Measurements from ENCODE around the gene CDH6.

CDH6 gene

DNA sequence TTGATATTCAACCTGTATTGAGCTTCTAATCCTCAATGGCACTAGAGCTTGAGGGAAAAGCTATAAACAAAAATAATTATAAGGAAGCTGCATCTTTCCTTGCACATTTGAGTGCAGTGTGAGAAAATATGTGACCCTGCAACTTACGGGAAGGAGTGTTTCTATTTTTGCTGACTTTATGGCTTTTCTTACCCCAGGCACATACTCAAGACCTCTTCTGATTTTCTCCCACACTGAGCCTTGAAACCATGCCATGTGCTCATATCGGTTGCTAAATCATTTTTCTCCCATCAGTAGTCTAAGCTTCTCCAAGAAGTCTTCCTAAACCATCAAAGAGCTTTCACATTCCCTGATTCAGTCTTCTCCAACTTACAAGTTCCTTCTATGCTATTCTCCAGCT is 91.5 kb downstream of the CDH6 start:
- no peak overlapping the region for H3K18ac ChIP-seq (ENCODE audit: low read length)
- no peaks in the 10 kb centered on the region for H3K4me1 ChIP-seq (ENCODE audit: control insufficient read depth, low read depth, low read length)
- no peak overlapping the region for H3K4ac ChIP-seq (ENCODE audit: low read depth, low read length)
- no peak overlapping the region for H3K4me2 ChIP-seq (ENCODE audit: low read length)
- no peak overlapping the region for H3K4me3 ChIP-seq (ENCODE audit: low read length)
- no peak overlapping the region for H4K8ac ChIP-seq (ENCODE audit: low read depth, low read length)
- H2BK15ac ChIP-seq (replicated peaks; ENCODE audit: low read depth), result no peak overlapping the region
- no peaks in the 10 kb centered on the region for H3K79me2 ChIP-seq (ENCODE audit: control insufficient read depth, insufficient read depth, low read length)
- H3K9ac ChIP-seq (ENCODE audit: low read length), result no peak overlapping the region
- DNase-seq, result no peak
- no peak overlapping the region for H2BK120ac ChIP-seq (ENCODE audit: low read depth, low read length)
- no peaks in the 10 kb centered on the region for H3K79me1 ChIP-seq (ENCODE audit: low read length)
- H3K27me3 ChIP-seq (ENCODE audit: insufficient read depth, low read length, poor library complexity), result no peaks in the 10 kb centered on the region
- H3K36me3 ChIP-seq (ENCODE audit: control insufficient read depth, insufficient read depth, low read length), result no peaks in the 10 kb centered on the region
- H3K23ac ChIP-seq (ENCODE audit: low read length), result no peak overlapping the region
- no peak overlapping the region for H2BK5ac ChIP-seq (ENCODE audit: low read length)
- no peak overlapping the region for H2AK5ac ChIP-seq (ENCODE audit: low read length)
- H3K27ac ChIP-seq (ENCODE audit: low read depth, low read length), result no peak overlapping the region
- no peak overlapping the region for H4K5ac ChIP-seq (ENCODE audit: low read length)
- WGBS (ENCODE audit: extremely low coverage, insufficient coverage, low lambda C conversion rate), result no CpG with 5 or more reads among the region's 2 CpGs
- H3K56ac ChIP-seq (ENCODE audit: low read length), result no peak overlapping the region

DNA sequence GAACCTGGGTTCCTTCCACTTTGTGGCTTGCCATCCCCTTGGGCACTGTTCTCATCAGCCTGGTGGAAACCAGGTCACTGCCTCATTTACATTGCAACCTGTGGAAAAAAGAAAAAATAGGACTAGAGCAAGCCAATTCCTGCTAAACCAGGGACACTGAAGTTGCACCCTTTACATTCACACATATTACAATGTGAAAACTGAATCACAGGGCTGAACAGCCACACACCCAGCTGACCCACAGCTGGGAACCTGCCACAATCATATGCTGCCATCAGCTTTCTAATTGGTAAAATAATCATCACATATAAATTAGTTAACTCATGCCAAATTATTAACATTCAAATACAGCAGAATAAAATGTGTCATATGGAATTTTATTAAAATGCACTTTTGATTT is 94.5 kb downstream of the CDH6 start:
- H4K5ac ChIP-seq (ENCODE audit: low read length), result no peak overlapping the region
- H3K27me3 ChIP-seq (ENCODE audit: insufficient read depth, low read length, poor library complexity), result no peaks in the 10 kb centered on the region
- H3K9ac ChIP-seq (ENCODE audit: low read length), result no peak overlapping the region
- no peak for DNase-seq
- no peaks in the 10 kb centered on the region for H3K36me3 ChIP-seq (ENCODE audit: control insufficient read depth, insufficient read depth, low read length)
- no peak overlapping the region for H2BK120ac ChIP-seq (ENCODE audit: low read depth, low read length)
- no peak overlapping the region for H3K56ac ChIP-seq (ENCODE audit: low read length)
- no peak overlapping the region for H3K4me2 ChIP-seq (ENCODE audit: low read length)
- no peak overlapping the region for H2BK5ac ChIP-seq (ENCODE audit: low read length)
- H4K8ac ChIP-seq (ENCODE audit: low read depth, low read length), result no peak overlapping the region
- H3K4me1 ChIP-seq (ENCODE audit: control insufficient read depth, low read depth, low read length), result no peaks in the 10 kb centered on the region
- H3K27ac ChIP-seq (ENCODE audit: low read depth, low read length), result no peak overlapping the region
- no peaks in the 10 kb centered on the region for H3K79me2 ChIP-seq (ENCODE audit: control insufficient read depth, insufficient read depth, low read length)
- no peak overlapping the region for H3K4me3 ChIP-seq (ENCODE audit: low read length)
- no peaks in the 10 kb centered on the region for H3K79me1 ChIP-seq (ENCODE audit: low read length)
- no peak overlapping the region for H2AK5ac ChIP-seq (ENCODE audit: low read length)
- H3K23ac ChIP-seq (ENCODE audit: low read length), result no peak overlapping the region
- no peak overlapping the region for H2BK15ac ChIP-seq (replicated peaks; ENCODE audit: low read depth)
- no peak overlapping the region for H3K4ac ChIP-seq (ENCODE audit: low read depth, low read length)
- H3K18ac ChIP-seq (ENCODE audit: low read length), result no peak overlapping the region

DNA sequence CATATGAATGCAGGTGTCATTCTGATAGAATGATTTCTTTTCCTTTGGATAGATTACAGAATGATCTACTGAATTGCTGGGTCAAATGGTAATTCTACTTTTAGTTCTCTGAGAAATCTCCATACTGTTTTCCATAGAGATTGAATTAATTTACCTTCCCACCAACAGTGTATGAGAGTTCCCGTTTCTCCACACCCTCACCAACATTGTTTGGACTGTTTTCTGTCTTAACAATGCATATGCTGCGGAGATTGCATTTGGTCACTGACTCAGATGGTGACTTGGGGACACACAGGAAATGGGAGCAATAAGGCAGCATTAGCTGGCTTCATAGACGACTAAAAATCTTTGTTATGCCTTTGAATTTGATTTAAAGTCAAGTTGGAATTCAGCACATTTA is 95.9 kb downstream of the CDH6 start:
- H4K5ac ChIP-seq (ENCODE audit: low read length), result no peak overlapping the region
- no peaks in the 10 kb centered on the region for H3K79me1 ChIP-seq (ENCODE audit: low read length)
- no CpG with 5 or more reads among the region's 3 CpGs for WGBS (ENCODE audit: extremely low coverage, insufficient coverage, low lambda C conversion rate)

DNA sequence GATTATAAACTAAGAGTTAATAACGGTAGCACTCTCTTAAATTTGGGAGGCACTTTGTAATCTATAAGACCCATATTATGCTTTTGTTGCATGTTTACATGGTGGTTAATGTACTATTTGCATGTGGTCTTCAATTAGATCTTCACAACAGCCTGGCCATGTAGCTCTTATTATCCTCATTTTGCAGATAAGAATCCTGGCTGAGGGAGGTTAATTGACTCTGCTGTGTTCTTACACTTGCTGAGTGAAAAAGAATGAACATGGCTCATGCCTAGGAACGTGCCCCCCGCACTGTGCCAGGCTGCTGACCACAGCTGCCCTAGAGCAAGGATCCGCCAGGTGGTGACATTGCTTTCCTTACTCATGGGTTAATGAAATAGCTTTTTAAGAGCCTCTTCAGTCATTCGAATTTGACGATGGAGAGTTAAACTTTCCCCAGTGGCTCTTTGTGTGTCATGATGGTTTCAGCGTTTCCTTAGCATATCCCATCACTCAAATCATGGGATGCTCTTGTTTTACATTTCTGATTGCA is 97.9 kb downstream of the CDH6 start:
- Histone ChIP-seq H3K4me1 (ENCODE audit: control insufficient read depth, low read depth, low read length) (no peaks in the 10 kb centered on the region), H3K56ac (ENCODE audit: low read length) (no peak overlapping the region)

More for the DNA sequence above, 95.9 kb downstream of the CDH6 start:
- H3K9ac ChIP-seq (ENCODE audit: low read length), result no peak overlapping the region
- H3K23ac ChIP-seq (ENCODE audit: low read length), result no peak overlapping the region
- no peak overlapping the region for H3K18ac ChIP-seq (ENCODE audit: low read length)
- H2AK5ac ChIP-seq (ENCODE audit: low read length), result no peak overlapping the region
- no peak overlapping the region for H3K56ac ChIP-seq (ENCODE audit: low read length)
- no peaks in the 10 kb centered on the region for H3K36me3 ChIP-seq (ENCODE audit: control insufficient read depth, insufficient read depth, low read length)
- H3K4me1 ChIP-seq (ENCODE audit: control insufficient read depth, low read depth, low read length), result no peaks in the 10 kb centered on the region
- H4K8ac ChIP-seq (ENCODE audit: low read depth, low read length), result no peak overlapping the region
- H3K79me2 ChIP-seq (ENCODE audit: control insufficient read depth, insufficient read depth, low read length), result no peaks in the 10 kb centered on the region
- no peaks in the 10 kb centered on the region for H3K27me3 ChIP-seq (ENCODE audit: insufficient read depth, low read length, poor library complexity)
- no peak overlapping the region for H2BK120ac ChIP-seq (ENCODE audit: low read depth, low read length)
- no peak overlapping the region for H3K4ac ChIP-seq (ENCODE audit: low read depth, low read length)
- H3K4me2 ChIP-seq (ENCODE audit: low read length), result no peak overlapping the region
- H2BK5ac ChIP-seq (ENCODE audit: low read length), result no peak overlapping the region
- H3K4me3 ChIP-seq (ENCODE audit: low read length), result no peak overlapping the region
- DNase-seq, result no peak
- H2BK15ac ChIP-seq (replicated peaks; ENCODE audit: low read depth), result no peak overlapping the region
- H3K27ac ChIP-seq (ENCODE audit: low read depth, low read length), result no peak overlapping the region

DNA sequence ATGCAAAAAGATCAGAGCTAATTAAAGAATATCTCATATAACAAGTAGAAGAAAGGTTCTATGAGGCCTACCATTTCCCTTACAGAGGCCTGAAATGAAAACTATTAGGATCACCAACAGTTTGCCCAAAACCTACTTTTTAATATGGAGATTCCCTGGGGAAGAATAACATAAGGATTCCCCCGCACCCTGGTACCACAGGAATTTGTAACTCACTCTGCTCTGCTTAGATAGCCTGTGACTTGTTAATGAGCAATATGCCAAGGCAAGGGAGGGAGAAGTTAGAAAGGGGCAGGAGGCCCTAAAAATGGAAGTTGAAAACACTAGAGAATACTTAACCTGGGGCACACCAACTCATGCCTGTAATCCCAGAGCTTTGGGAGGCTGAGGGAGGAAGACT is 107.0 kb downstream of the CDH6 start:
- WGBS (ENCODE audit: extremely low coverage, insufficient coverage, low lambda C conversion rate), result no CpG with 5 or more reads among the region's 1 CpG
- Histone ChIP-seq H3K27me3 (ENCODE audit: insufficient read depth, low read length, poor library complexity) (no peaks in the 10 kb centered on the region), H2BK5ac (ENCODE audit: low read length) (no peak overlapping the region), H4K5ac (ENCODE audit: low read length) (no peak overlapping the region), H3K36me3 (ENCODE audit: control insufficient read depth, insufficient read depth, low read length) (no peaks in the 10 kb centered on the region), H2BK15ac (replicated peaks; ENCODE audit: low read depth) (no peak overlapping the region), H3K4me1 (ENCODE audit: control insufficient read depth, low read depth, low read length) (no peaks in the 10 kb centered on the region), H3K79me1 (ENCODE audit: low read length) (no peaks in the 10 kb centered on the region), H3K4me3 (ENCODE audit: low read length) (no peak overlapping the region), H2BK120ac (ENCODE audit: low read depth, low read length) (no peak overlapping the region), H3K4ac (ENCODE audit: low read depth, low read length) (no peak overlapping the region), H3K79me2 (ENCODE audit: control insufficient read depth, insufficient read depth, low read length) (no peaks in the 10 kb centered on the region), H3K9ac (ENCODE audit: low read length) (no peak overlapping the region), H3K4me2 (ENCODE audit: low read length) (no peak overlapping the region), H4K8ac (ENCODE audit: low read depth, low read length) (no peak overlapping the region), H3K56ac (ENCODE audit: low read length) (no peak overlapping the region), H3K23ac (ENCODE audit: low read length) (no peak overlapping the region), H2AK5ac (ENCODE audit: low read length) (no peak overlapping the region), H3K18ac (ENCODE audit: low read length) (no peak overlapping the region), H3K27ac (ENCODE audit: low read depth, low read length) (no peak overlapping the region)
- DNase-seq, result no peak

More for the DNA sequence above, 97.9 kb downstream of the CDH6 start:
- Histone ChIP-seq H4K5ac (ENCODE audit: low read length) (no peak overlapping the region), H2BK120ac (ENCODE audit: low read depth, low read length) (no peak overlapping the region), H2BK15ac (replicated peaks; ENCODE audit: low read depth) (no peak overlapping the region), H3K79me2 (ENCODE audit: control insufficient read depth, insufficient read depth, low read length) (no peaks in the 10 kb centered on the region), H2AK5ac (ENCODE audit: low read length) (no peak overlapping the region), H3K23ac (ENCODE audit: low read length) (no peak overlapping the region), H3K4me2 (ENCODE audit: low read length) (no peak overlapping the region), H2BK5ac (ENCODE audit: low read length) (no peak overlapping the region), H3K27me3 (ENCODE audit: insufficient read depth, low read length, poor library complexity) (no peaks in the 10 kb centered on the region), H3K4ac (ENCODE audit: low read depth, low read length) (no peak overlapping the region), H3K9ac (ENCODE audit: low read length) (no peak overlapping the region), H3K18ac (ENCODE audit: low read length) (no peak overlapping the region), H3K27ac (ENCODE audit: low read depth, low read length) (no peak overlapping the region), H3K4me3 (ENCODE audit: low read length) (no peak overlapping the region), H4K8ac (ENCODE audit: low read depth, low read length) (no peak overlapping the region), H3K79me1 (ENCODE audit: low read length) (no peaks in the 10 kb centered on the region), H3K36me3 (ENCODE audit: control insufficient read depth, insufficient read depth, low read length) (no peaks in the 10 kb centered on the region)
- DNase-seq, result peak; percentile 21
- WGBS (ENCODE audit: extremely low coverage, insufficient coverage, low lambda C conversion rate), result no CpG with 5 or more reads among the region's 7 CpGs

DNA sequence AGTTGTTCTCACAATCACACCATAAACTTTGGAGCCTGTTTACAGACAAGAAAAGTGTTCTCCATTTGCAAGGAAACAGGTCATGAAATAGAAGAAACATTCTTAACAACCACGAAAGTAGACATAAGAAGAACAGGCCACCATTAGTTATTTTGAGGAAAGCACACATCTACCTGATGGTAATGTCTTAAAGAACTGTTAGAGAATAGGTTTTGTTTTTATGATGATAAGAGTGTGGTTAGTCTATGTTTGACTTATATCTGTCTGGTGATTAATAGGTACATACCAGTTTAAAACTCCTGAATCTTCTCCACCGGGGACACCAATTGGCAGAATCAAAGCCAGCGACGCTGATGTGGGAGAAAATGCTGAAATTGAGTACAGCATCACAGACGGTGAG is 108.3 kb downstream of the CDH6 start:
- H3K27ac ChIP-seq (ENCODE audit: low read depth, low read length), result no peak overlapping the region
- no peak overlapping the region for H4K8ac ChIP-seq (ENCODE audit: low read depth, low read length)
- no peak overlapping the region for H2BK120ac ChIP-seq (ENCODE audit: low read depth, low read length)
- no peaks in the 10 kb centered on the region for H3K4me1 ChIP-seq (ENCODE audit: control insufficient read depth, low read depth, low read length)
- H2AK5ac ChIP-seq (ENCODE audit: low read length), result no peak overlapping the region
- no peak overlapping the region for H4K5ac ChIP-seq (ENCODE audit: low read length)
- DNase-seq, result no peak
- no peaks in the 10 kb centered on the region for H3K79me2 ChIP-seq (ENCODE audit: control insufficient read depth, insufficient read depth, low read length)
- no peaks in the 10 kb centered on the region for H3K36me3 ChIP-seq (ENCODE audit: control insufficient read depth, insufficient read depth, low read length)
- H3K23ac ChIP-seq (ENCODE audit: low read length), result no peak overlapping the region
- no peak overlapping the region for H3K4me2 ChIP-seq (ENCODE audit: low read length)
- H3K56ac ChIP-seq (ENCODE audit: low read length), result no peak overlapping the region
- H3K79me1 ChIP-seq (ENCODE audit: low read length), result no peaks in the 10 kb centered on the region
- H3K4me3 ChIP-seq (ENCODE audit: low read length), result no peak overlapping the region
- no peak overlapping the region for H3K18ac ChIP-seq (ENCODE audit: low read length)
- no peaks in the 10 kb centered on the region for H3K27me3 ChIP-seq (ENCODE audit: insufficient read depth, low read length, poor library complexity)
- no peak overlapping the region for H2BK5ac ChIP-seq (ENCODE audit: low read length)
- no peak overlapping the region for H3K4ac ChIP-seq (ENCODE audit: low read depth, low read length)
- H2BK15ac ChIP-seq (replicated peaks; ENCODE audit: low read depth), result no peak overlapping the region
- WGBS (ENCODE audit: extremely low coverage, insufficient coverage, low lambda C conversion rate), result no CpG with 5 or more reads among the region's 5 CpGs
- no peak overlapping the region for H3K9ac ChIP-seq (ENCODE audit: low read length)

Data from mesendoderm (in vitro differentiated cells).